NCI-H345 treated with DMSO at 0.1 percent for 48 hours (cell line): ENCODE results near the gene LARP1.

Source experiments
- DNase-seq: peaks from one replicate; lab custom pipeline; 2025; ENCODE audit not compliant: unreplicated experiment; lab: John Stamatoyannopoulos, UW

Gene LARP1

GRCh38 chr5:154788212-154788611, 33.0 kb downstream of the LARP1 start:
- DNase-seq = no peak

DNA sequence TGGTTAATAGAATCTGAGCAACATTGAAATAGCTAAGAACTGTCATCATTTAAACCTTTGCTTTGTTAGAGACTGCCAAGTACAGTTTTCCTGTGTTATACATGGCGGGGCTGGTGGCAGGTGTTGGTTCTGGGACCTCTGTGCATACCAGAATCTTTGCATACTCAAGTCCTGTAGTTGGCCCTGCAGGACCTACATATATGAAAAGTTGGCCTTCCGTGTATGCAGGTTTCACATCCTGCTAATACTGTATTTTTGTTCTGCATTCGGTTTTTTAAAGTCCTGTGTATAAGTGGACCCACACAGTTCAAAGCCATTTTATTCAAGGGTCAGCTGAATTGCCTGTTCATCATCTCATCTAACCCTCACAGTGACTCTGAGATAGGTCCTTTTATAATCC, 36.4 kb downstream of the LARP1 start:
- no peak for DNase-seq

DNA sequence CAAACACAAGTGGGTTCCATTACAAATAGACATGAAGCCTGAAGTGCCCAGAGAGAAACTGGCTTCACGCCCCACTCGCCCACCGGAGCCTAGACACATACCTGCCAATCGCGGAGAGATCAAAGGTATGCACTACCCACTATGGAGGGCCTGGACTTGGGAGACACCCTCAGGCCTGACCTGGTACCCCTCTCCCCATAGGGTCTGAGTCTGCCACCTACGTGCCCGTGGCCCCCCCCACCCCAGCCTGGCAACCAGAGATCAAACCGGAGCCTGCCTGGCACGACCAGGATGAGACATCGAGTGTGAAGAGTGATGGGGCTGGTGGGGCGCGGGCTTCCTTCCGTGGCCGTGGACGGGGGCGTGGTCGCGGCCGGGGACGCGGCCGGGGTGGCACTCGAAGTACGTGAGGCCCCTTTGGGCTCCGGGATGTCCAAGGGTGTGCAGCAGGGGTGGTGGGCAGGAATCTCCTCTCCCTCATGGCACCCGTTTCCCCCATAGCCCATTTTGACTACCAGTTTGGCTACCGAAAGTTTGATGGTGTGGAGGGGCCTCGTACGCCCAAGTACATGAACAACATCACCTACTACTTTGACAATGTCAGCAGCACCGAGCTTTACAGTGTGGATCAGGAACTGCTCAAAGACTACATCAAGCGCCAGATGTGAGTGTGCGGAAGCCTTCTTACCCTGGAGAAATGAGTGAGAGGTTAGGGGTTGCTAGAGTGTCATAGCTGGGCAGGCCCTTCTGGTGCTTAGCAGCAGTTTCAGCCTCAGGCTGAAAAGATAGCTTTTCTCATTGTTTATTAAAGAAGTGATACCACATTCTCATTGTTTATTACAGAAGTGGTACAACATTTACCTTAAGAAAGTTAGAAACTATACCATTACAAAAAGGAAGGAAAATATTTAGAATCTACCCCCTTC, 38.7 kb downstream of the LARP1 start:
- DNase-seq = no peak

DNA sequence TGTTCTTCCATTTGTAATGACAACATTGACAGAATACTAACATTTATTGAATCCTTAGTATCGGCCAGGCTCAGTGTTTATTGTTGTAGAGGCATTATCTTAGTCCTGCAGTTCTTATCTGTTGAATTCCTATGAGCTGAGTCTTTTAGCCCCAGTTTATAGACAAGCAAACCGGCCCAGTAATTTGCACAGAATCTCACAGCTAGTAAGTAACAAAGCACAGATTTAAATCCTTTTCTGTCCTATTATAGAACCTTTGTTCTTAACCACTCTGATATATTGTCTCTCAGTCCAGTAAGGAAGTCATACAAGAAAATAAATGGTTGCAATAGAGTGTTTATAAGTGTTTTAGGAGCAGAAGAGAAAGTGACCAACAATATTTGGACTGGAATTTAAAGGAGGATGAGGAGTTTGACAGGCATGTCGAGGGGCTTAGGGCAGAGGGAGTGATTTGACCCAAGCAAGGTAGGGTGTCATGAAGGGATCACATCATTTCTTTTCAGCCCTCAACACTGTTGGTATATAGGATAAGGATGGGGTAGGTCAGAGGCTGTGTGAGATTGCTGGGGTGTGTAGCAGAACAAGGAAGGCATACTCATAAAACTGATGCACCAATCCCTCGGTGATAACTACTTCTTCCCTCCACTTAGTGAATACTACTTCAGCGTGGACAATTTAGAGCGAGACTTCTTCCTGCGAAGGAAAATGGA, 39.5 kb downstream of the LARP1 start:
- no peak for DNase-seq

GRCh38 chr5:154795235-154795596, 40.0 kb downstream of the LARP1 start:
- no peak for DNase-seq

GRCh38 chr5:154797762-154798161, 42.6 kb downstream of the LARP1 start:
- no peak for DNase-seq

DNA sequence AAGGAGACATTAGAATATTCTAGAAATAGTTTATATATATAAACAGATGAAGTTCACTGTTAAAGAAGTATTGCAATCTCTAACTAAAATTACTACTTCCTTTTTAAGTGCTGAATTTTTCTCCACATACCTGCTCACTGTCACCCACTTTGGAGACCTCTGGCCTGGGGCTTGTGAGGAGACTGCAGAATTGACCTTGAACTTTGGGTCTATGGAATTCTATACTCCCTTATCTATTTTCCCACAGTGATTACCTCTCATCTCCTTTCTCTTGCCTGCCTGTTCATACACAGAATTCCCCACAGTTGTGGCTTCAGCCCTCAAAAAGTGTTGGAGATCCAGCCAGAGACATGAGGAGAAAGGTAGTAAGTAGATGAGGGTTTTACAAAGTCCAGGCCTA, 45.4 kb downstream of the LARP1 start:
- DNase-seq = no peak

GRCh38 chr5:154801083-154801482, 45.9 kb downstream of the LARP1 start:
- DNase-seq = no peak

DNA sequence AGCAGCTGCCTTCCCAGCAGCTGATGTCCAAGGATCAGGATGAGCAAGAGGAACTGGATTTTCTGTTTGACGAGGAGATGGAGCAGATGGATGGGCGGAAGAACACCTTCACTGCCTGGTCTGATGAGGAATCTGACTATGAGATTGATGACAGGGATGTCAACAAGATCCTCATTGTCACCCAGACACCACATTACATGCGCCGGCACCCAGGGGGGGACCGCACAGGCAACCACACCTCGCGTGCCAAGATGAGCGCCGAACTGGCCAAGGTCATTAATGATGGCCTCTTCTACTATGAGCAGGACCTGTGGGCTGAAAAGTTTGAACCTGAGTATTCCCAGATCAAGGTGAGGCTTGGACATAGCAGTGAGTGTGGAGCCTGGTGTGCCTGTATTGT, 46.9 kb downstream of the LARP1 start:
- DNase-seq = no peak

- no peak for DNase-seq
Measured at GRCh38 chr5:154806176-154806575, 51.0 kb downstream of the LARP1 start.

- DNase-seq = no peak
Measured at GRCh38 chr5:154811239-154811638, 56.1 kb downstream of the LARP1 start.

DNA sequence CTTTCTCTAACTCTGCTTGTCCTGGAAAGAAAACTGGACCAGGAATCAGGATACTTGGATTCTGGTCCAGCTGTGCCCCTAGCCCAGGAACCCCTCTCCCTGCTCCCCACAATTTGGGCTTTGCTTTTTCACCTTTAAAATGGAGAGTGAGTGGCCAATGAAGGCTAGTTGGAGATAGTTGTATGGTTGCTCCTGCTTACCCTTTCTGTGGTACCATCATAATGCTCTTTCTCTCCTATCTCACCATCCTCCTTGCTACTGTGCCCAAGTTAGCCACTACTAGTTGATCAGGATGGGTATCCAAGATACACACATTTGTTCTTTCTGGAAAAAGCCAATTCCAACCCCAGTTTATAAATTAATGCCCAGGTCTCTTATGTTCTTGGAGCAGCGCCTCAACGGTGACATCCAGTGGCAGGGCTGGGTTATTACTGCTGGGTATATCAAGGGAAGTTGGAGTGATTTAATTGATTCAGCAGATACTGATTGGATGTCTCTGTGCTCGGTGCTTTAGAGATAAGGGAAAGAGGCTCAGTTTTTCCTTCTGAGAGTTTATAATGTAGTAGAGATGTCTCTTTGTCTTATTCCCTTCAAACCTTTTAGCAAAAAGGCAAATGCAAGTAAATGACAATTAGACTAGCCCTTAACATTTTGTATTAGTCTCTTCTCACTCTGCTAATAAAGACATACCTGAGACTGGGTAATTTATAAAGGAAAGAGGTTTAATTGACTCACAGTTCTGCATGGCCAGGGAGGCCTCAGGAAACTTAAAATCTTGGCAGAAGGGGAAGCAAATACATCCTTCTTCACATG, 56.7 kb downstream of the LARP1 start:
- DNase-seq = no peak

- no peak for DNase-seq
Measured at GRCh38 chr5:154813158-154813557, 58.0 kb downstream of the LARP1 start.

DNA sequence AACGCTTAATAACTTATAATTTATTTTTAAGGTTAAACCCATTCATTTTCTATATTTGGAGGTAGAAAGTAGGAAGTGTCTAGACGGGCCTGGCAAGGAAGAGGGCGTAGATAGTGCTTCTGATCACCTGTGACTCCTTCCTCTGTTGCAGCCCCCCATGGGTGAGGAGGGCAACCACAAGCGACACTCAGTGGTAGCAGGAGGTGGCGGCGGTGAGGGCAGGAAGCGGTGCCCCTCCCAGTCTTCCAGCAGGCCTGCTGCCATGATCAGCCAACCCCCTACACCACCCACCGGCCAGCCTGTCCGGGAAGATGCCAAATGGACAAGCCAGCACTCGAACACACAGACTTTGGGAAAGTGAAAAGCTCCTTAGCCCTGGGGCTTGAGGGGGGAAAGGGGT, 58.6 kb downstream of the LARP1 start:
- DNase-seq = no peak

- DNase-seq = no peak
Measured at GRCh38 chr5:154815025-154815424, 59.8 kb downstream of the LARP1 start.

- DNase-seq = no peak
Measured at GRCh38 chr5:154815684-154816247, 60.6 kb downstream of the LARP1 start.

GRCh38 chr5:154816891-154817492, 61.8 kb downstream of the LARP1 start:
- DNase-seq = no peak

DNA sequence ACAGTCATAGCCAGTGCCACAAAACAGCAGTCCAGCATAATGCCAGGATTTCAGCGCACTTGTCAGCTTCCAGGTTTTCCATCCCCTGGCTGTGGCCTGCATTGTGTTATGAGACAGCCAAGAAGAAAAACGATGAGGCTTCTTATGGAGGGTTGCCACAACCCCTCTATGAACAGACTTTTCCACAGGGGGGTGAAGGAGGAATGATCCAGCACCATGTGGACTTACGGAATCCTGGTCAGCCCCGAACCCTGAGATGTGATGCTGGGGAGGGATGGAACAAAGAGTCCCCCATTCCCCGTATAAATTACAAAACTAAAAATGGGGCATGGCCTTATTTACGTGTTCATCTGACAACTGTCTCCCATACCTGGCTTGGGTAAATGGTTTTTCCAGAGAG, 62.6 kb downstream of the LARP1 start:
- no peak for DNase-seq

DNA sequence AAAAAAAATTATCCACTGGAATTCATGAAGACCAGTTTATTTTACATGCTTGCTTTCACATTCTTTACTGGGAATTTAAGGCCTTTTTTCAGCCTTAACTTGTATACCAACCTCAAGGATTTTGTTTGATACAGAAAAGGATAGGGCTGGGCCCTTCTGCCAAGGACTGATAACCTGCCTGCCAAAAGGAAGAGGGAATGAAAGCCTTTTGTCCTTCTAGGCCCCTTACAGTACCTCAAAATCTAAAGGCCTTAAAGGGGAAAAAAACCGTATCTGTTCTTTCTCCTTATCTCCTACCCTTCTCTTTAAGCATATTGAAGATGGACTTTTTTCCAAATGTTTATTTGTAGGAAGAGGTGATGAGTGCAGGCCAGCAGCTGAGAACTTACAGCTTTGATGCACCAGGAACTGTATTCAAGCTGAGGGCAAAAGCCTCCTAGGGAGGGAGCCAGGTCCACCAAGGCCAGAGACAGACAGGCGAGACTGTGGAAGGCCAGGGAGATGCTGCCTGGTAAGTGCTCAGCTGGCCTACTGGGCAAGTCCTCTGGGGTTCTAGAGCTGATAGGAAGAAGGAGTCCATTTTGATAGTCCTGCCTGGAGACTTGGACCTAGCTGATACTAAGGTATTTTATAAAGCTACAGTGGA, 63.4 kb downstream of the LARP1 start:
- DNase-seq = no peak

- DNase-seq = no peak
Measured at GRCh38 chr5:154819546-154819945, 64.4 kb downstream of the LARP1 start.
